H1 (cell line): Measurements from ENCODE around the gene CDH2. TPM values are rescaled to one million over a fixed set of nuclear protein-coding genes. Genes with fewer than 3 reads are reported as not detected.

Experiments used
- CTCF ChIA-PET: fragments of 300-600 bp; sonication (Branson Sonifier 250); formaldehyde crosslinking; loops from one replicate; lab custom pipeline; 2021; ENCODE audit not compliant: partially characterized antibody; lab: Charles Lee
- POLR2A ChIA-PET: fragments of 300-600 bp; sonication (Branson Sonifier 250); formaldehyde crosslinking; loops from one replicate; lab custom pipeline; 2021; ENCODE audit warnings: inconsistent platforms; ENCODE audit not compliant: partially characterized antibody; lab: Charles Lee
- DNase-seq, 2 experiments: peaks; one replicate each; pipeline versions ENCODE4 v3.0.0 to v3.0.0-alpha.2; 2010 to 2022; ENCODE audit warnings: low spot score in 2 of 2, low read depth in 1 of 2, mixed read lengths in 1 of 2
- FAIRE-seq: peaks from 2 replicates; lab custom pipeline; 2011; peaks lifted over from hg19 to GRCh38; lab: Jason Lieb, UNC
- H2AFZ ChIP-seq: 2 replicates; pipeline ENCODE4 v1.8.1; 2012; ENCODE audit warnings: low read length, inconsistent platforms
- H2AK5ac ChIP-seq: 2 replicates; pipeline ENCODE4 v1.6.1; 2013; ENCODE audit warnings: low read depth, low read length
- H2BK120ac ChIP-seq: replicated peaks from 2 replicates; pipeline ENCODE3; 2013; ENCODE audit warnings: low read depth, low read length, inconsistent platforms
- H2BK12ac ChIP-seq: 2 replicates; pipeline ENCODE4 v1.6.1; 2013; ENCODE audit warnings: low read depth, low read length
- H2BK15ac ChIP-seq: 2 replicates; pipeline ENCODE4 v1.6.1; 2013; ENCODE audit warnings: low read length
- H2BK20ac ChIP-seq: 2 replicates; pipeline ENCODE4 v1.6.1; 2013; ENCODE audit warnings: low read length
- H2BK5ac ChIP-seq: 2 replicates; pipeline ENCODE4 v1.6.1; 2013; ENCODE audit warnings: low read depth, low read length
- H3K14ac ChIP-seq: 2 replicates; pipeline ENCODE4 v1.6.1; 2013; ENCODE audit warnings: inconsistent platforms; ENCODE audit not compliant: insufficient read length
- H3K18ac ChIP-seq: 2 replicates; pipeline ENCODE4 v1.6.1; 2013; ENCODE audit warnings: low read length; ENCODE audit errors: extremely low read depth
- H3K23ac ChIP-seq: 2 replicates; pipeline ENCODE4 v1.6.1; 2013; ENCODE audit warnings: inconsistent platforms; ENCODE audit not compliant: insufficient read length
- H3K23me2 ChIP-seq: 2 replicates; pipeline ENCODE4 v1.6.1; 2013; ENCODE audit warnings: low read depth, low read length
- H3K27ac ChIP-seq: 2 replicates; pipeline ENCODE4 v1.6.1; 2011; ENCODE audit warnings: low read depth, low read length, inconsistent platforms
- H3K27me3 ChIP-seq, 4 experiments: replicated peaks in 1 of 4; 1 replicate in 1 of 4; 2 replicates in 3 of 4; pipeline versions ENCODE4 v1.6.1 to v1.8.1; 2011 to 2013; ENCODE audit warnings: low read length in 3 of 4, mild to moderate bottlenecking in 3 of 4, inconsistent platforms in 2 of 4, mixed read lengths in 2 of 4, moderate library complexity in 1 of 4; ENCODE audit not compliant: control insufficient read depth in 3 of 4, insufficient read depth in 3 of 4; ENCODE audit errors: extremely low read depth in 1 of 4
- H3K36me3 ChIP-seq, 4 experiments: 2 replicates each; pipeline versions ENCODE4 v1.6.1 to v1.8.1; 2011 to 2013; ENCODE audit warnings: mild to moderate bottlenecking in 4 of 4, low read length in 3 of 4, moderate library complexity in 2 of 4, control low read depth in 1 of 4, inconsistent platforms in 1 of 4; ENCODE audit not compliant: insufficient read depth in 4 of 4, control insufficient read depth in 2 of 4
- H3K4ac ChIP-seq: replicated peaks from 2 replicates; pipeline ENCODE3; 2013; ENCODE audit warnings: low read length, low read depth, mixed read lengths, inconsistent platforms; ENCODE audit not compliant: insufficient read length
- H3K4me1 ChIP-seq, 4 experiments: replicated peaks in 1 of 4; 1 replicate in 1 of 4; 2 replicates in 3 of 4; pipeline versions ENCODE4 v1.6.1 to v1.8.1; 2011 to 2013; ENCODE audit warnings: low read length in 3 of 4, inconsistent platforms in 2 of 4, mixed read lengths in 1 of 4; ENCODE audit not compliant: insufficient read depth in 4 of 4, control insufficient read depth in 3 of 4
- H3K4me2 ChIP-seq, 2 experiments: 2 replicates each; pipeline versions ENCODE4 v1.6.1 to v1.8.1; 2011 to 2013; ENCODE audit warnings: low read depth in 2 of 2, low read length in 2 of 2, control low read depth in 1 of 2, inconsistent platforms in 1 of 2, mild to moderate bottlenecking in 1 of 2; ENCODE audit not compliant: insufficient read depth in 1 of 2
- H3K4me3 ChIP-seq, 4 experiments: fragments of 200-600, 300-600 bp in 1 of 4; sonication (generic), shearing (Covaris generic), sonication (Bioruptor Twin) in 1 of 4; 2 replicates each; pipeline versions ENCODE4 v1.5.1 to v1.8.1; 2011 to 2016; ENCODE audit warnings: low read length in 4 of 4, low read depth in 3 of 4, control low read depth in 2 of 4, inconsistent platforms in 2 of 4, mild to moderate bottlenecking in 2 of 4, mixed read lengths in 1 of 4, moderate library complexity in 1 of 4; ENCODE audit not compliant: insufficient read depth in 2 of 4; ENCODE audit errors: extremely low read depth in 1 of 4
- H3K56ac ChIP-seq: replicated peaks from 2 replicates; pipeline ENCODE3; 2013; ENCODE audit warnings: low read depth, mild to moderate bottlenecking, mixed read lengths, low read length, inconsistent platforms; ENCODE audit not compliant: insufficient read length
- H3K79me1 ChIP-seq: 2 replicates; pipeline ENCODE4 v1.6.1; 2013; ENCODE audit warnings: low read depth, low read length, control low read depth
- H3K79me2 ChIP-seq, 2 experiments: 2 replicates each; pipeline versions ENCODE4 v1.6.1 to v1.8.1; 2012 to 2013; ENCODE audit warnings: low read length in 2 of 2, mild to moderate bottlenecking in 2 of 2, inconsistent platforms in 1 of 2; ENCODE audit not compliant: insufficient read depth in 2 of 2, control insufficient read depth in 1 of 2
- H3K9ac ChIP-seq, 4 experiments: replicated peaks in 1 of 4; 1 replicate in 1 of 4; 2 replicates in 3 of 4; pipeline versions ENCODE4 v1.6.1 to v1.8.1; 2011 to 2013; ENCODE audit warnings: low read depth in 3 of 4, low read length in 3 of 4, control low read depth in 2 of 4, mild to moderate bottlenecking in 2 of 4, moderate library complexity in 2 of 4, inconsistent platforms in 1 of 4; ENCODE audit errors: extremely low read depth in 1 of 4
- H3K9me3 ChIP-seq, 2 experiments: 2 replicates each; pipeline versions ENCODE4 v1.6.1 to v1.8.1; 2012 to 2013; ENCODE audit warnings: mild to moderate bottlenecking in 2 of 2, moderate library complexity in 2 of 2, control low read depth in 1 of 2, inconsistent platforms in 1 of 2, low read depth in 1 of 2, low read length in 1 of 2, mixed read lengths in 1 of 2; ENCODE audit not compliant: insufficient read depth in 2 of 2
- H4K20me1 ChIP-seq, 2 experiments: replicated peaks in 1 of 2; 2 replicates each; pipeline versions ENCODE3 to v1.8.1; 2011 to 2013; ENCODE audit warnings: inconsistent platforms in 2 of 2, low read length in 2 of 2, mild to moderate bottlenecking in 1 of 2; ENCODE audit not compliant: insufficient read depth in 2 of 2, control insufficient read depth in 1 of 2
- H4K5ac ChIP-seq: 2 replicates; pipeline ENCODE4 v1.6.1; 2013; ENCODE audit warnings: low read length, low read depth, mixed read lengths, inconsistent platforms; ENCODE audit not compliant: insufficient read length
- H4K8ac ChIP-seq: 2 replicates; pipeline ENCODE4 v1.8.0; 2013; ENCODE audit warnings: mild to moderate bottlenecking, moderate library complexity, low read length, inconsistent platforms; ENCODE audit not compliant: insufficient read depth; ENCODE audit errors: extremely low read depth
- H4K91ac ChIP-seq: replicated peaks from 2 replicates; pipeline ENCODE3; 2013; ENCODE audit warnings: low read length, mixed read lengths, inconsistent platforms; ENCODE audit not compliant: insufficient read length
- ATF2 ChIP-seq: IDR thresholded peaks from 2 replicates; pipeline ENCODE4 v1.6.1; 2012; ENCODE audit warnings: low read length, inconsistent platforms
- CTCF ChIP-seq, 3 experiments: IDR thresholded peaks; 1 replicate in 2 of 3; 2 replicates in 1 of 3; pipeline versions ENCODE4 v1.5.1 to v1.6.1; 2011; ENCODE audit warnings: low read length in 3 of 3, mild to moderate bottlenecking in 3 of 3, inconsistent platforms in 2 of 3, low read depth in 1 of 3, moderate library complexity in 1 of 3; ENCODE audit not compliant: insufficient read depth in 1 of 3; ENCODE audit errors: control extremely low read depth in 1 of 3
- FOSL1 ChIP-seq: IDR thresholded peaks from 2 replicates; pipeline ENCODE4 v1.6.1; 2011; ENCODE audit warnings: mild to moderate bottlenecking, low read depth, low read length, moderate library complexity; ENCODE audit not compliant: insufficient read depth
- HDAC2 ChIP-seq, 2 experiments: fragments of 300-600 bp in 1 of 2; sonication (generic) in 1 of 2; IDR thresholded peaks; 2 replicates each; pipeline ENCODE4 v1.6.1; 2011 to 2012; ENCODE audit warnings: low read depth in 2 of 2, low read length in 2 of 2, mild to moderate bottlenecking in 2 of 2, moderate library complexity in 2 of 2, borderline replicate concordance in 1 of 2, inconsistent platforms in 1 of 2
- MAX ChIP-seq: IDR thresholded peaks from 2 replicates; pipeline ENCODE4 v1.6.1; 2012; ENCODE audit warnings: inconsistent platforms
- WGBS, 2 experiments: shearing (Covaris generic) in 1 of 2; methylation state at CpG; one replicate each; pipeline versions ENCODE4 v1.1.6 to v1.1.7; 2013 to 2015; ENCODE audit warnings: low lambda C conversion rate in 2 of 2, mixed read lengths in 2 of 2, inconsistent platforms in 1 of 2, low coverage in 1 of 2, missing lambda C conversion rate in 1 of 2; ENCODE audit not compliant: insufficient replicate concordance in 2 of 2, insufficient coverage in 1 of 2, insufficient read length in 1 of 2; ENCODE audit errors: extremely low coverage in 1 of 2, missing lambda C conversion rate in 1 of 2; 5-methylcytosine and 5-hydroxymethylcytosine counted together
- polyA plus RNA-seq, 7 experiments: library from polyadenylated mRNA; depleted of rRNA in 3 of 7; stranded (reverse) in 5 of 7; unstranded in 2 of 7; fragments of >200 nt in 5 of 7; fragments of 200-250 nt in 2 of 7; gene quantifications; 1 replicate in 5 of 7; 2 replicates in 1 of 7; 4 replicates in 1 of 7; pipeline versions ENCODE4 v1.2.1 to v1.2.3, GENCODE V29; 2011 to 2013; ENCODE audit warnings: missing spikeins in 2 of 7, mixed read lengths in 2 of 7
- total RNA-seq: library from RNA; stranded (reverse); fragmentation: NEBNext Ultra II Directional; extraction: Animal tissue kit (Norgen Biotek cat#: 25700); gene quantifications from 2 replicates; pipeline ENCODE4 v1.2.1, GENCODE V29; 2021

Gene CDH2
- total and polyA plus RNA-seq, 2 of the 8 experiments (the other 6 are each of a cell fraction or from before 2014, with no cell fraction given): 15.0 to 56.5 TPM

- no peak overlapping the region for H2BK5ac ChIP-seq
- H2AK5ac ChIP-seq: no peak overlapping the region
- no peak overlapping the region for H3K18ac ChIP-seq
- no peak overlapping the region for H3K4ac ChIP-seq
- H3K4me2 ChIP-seq: peak overlapping the region in 1 of 2 experiments; percentile 30; a peak in 1 of 4 replicates
- no peaks in the 10 kb centered on the region for H3K79me2 ChIP-seq
- no peak overlapping the region for H4K91ac ChIP-seq
- peaks cover 0 to 6% (median 0%) of the 10 kb centered on the region in 4 experiments; a peak in 2 of 7 replicates for H3K4me1 ChIP-seq
- H3K79me1 ChIP-seq: no peaks in the 10 kb centered on the region
- no peaks in the 10 kb centered on the region for H4K20me1 ChIP-seq
- ChIA-PET CTCF (interaction anchor here (0.7 kb wide), 1 partner anchor 18 kb away, joined by 4 read pairs; no protein-coding TSS in a partner anchor), POLR2A (no interaction called here)
- H4K8ac ChIP-seq: no peak overlapping the region
- H3K27me3 ChIP-seq: no peaks in the 10 kb centered on the region
- H2BK20ac ChIP-seq: no peak overlapping the region
- 82% methylated on average over 18 of the region's 18 CpGs; no CpG with 5 or more reads in 1 of the 2 experiments for WGBS, 2 experiments
- H3K4me3 ChIP-seq: no peak overlapping the region
- no peaks in the 10 kb centered on the region for H3K23me2 ChIP-seq
- DNase-seq: no peak
- no peak overlapping the region for H3K9ac ChIP-seq
- no peak overlapping the region; the same call in 1 of the 2 replicates for H2AFZ ChIP-seq
- no peak overlapping the region for H4K5ac ChIP-seq
- H3K9me3 ChIP-seq: no peaks in the 10 kb centered on the region
- no peak overlapping the region for H3K56ac ChIP-seq
- no peak overlapping the region for H2BK15ac ChIP-seq
- H3K23ac ChIP-seq: no peak overlapping the region
- no peaks in the 10 kb centered on the region for H3K36me3 ChIP-seq
- no peak overlapping the region for H3K27ac ChIP-seq
- H3K14ac ChIP-seq: no peak overlapping the region
- H2BK12ac ChIP-seq: no peak overlapping the region
- no peak for FAIRE-seq
- no peak overlapping the region for H2BK120ac ChIP-seq
- TF ChIP-seq ATF2 (no peak), MAX (no peak), HDAC2 (IDR thresholded peaks at IDR 0.05; ENCODE audit: borderline replicate concordance in 1 of 2, low read depth in 2 of 2, low read length in 2 of 2) (no peak), CTCF (IDR thresholded peaks at IDR 0.05; ENCODE audit: control extremely low read depth in 1 of 3, insufficient read depth in 1 of 3, low read depth in 1 of 3, low read length in 3 of 3) (no peak), FOSL1 (no peak)
Measured at GRCh38 chr18:27921904-27922751, 254.8 kb downstream of the CDH2 start.
